AG09319 (cell line): ENCODE measurements around the gene ATG2B.

Source experiments
- DNase-seq: peaks from one replicate; pipeline ENCODE4 v3.0.0-alpha.2; 2010; ENCODE audit warnings: low read depth; ENCODE audit errors: extremely low read depth
- CTCF ChIP-seq: IDR thresholded peaks from 2 replicates; pipeline ENCODE4 v1.5.1; 2011; ENCODE audit warnings: low read depth, mild to moderate bottlenecking, inconsistent platforms, low read length, moderate library complexity

The ATG2B gene

GRCh38 chr14:96273629-96274028, 89.5 kb downstream of the ATG2B start:
- no peak for TF ChIP-seq CTCF
- DNase-seq, result no peak

- TF ChIP-seq CTCF, result no peak
- no peak for DNase-seq
Observed at GRCh38 chr14:96272777-96273473, 90.2 kb downstream of the ATG2B start.

GRCh38 chr14:96271421-96271762, 91.7 kb downstream of the ATG2B start:
- DNase-seq, result no peak
- no peak for TF ChIP-seq CTCF

- no peak for TF ChIP-seq CTCF
- no peak for DNase-seq
Observed at GRCh38 chr14:96270565-96271420, 92.3 kb downstream of the ATG2B start.

- no peak for TF ChIP-seq CTCF
Observed at GRCh38 chr14:96269359-96269710, 93.8 kb downstream of the ATG2B start.

GRCh38 chr14:96268431-96269358, 94.4 kb downstream of the ATG2B start:
- peak; percentile 86 for DNase-seq
- TF ChIP-seq CTCF, result no peak

More at GRCh38 chr14:96269359-96269710, 93.8 kb downstream of the ATG2B start:
- DNase-seq, result no peak
